OCI-M2 (cell line): Measurements from ENCODE around the gene SEMA4B.
A peak's percentile ranks its signal among the peaks of the same experiment; 100 is the strongest.

ENCODE experiments used
- DNase-seq: peaks from one replicate; lab custom pipeline; 2025; ENCODE audit not compliant: unreplicated experiment; lab: John Stamatoyannopoulos, UW

SEMA4B gene

DNA sequence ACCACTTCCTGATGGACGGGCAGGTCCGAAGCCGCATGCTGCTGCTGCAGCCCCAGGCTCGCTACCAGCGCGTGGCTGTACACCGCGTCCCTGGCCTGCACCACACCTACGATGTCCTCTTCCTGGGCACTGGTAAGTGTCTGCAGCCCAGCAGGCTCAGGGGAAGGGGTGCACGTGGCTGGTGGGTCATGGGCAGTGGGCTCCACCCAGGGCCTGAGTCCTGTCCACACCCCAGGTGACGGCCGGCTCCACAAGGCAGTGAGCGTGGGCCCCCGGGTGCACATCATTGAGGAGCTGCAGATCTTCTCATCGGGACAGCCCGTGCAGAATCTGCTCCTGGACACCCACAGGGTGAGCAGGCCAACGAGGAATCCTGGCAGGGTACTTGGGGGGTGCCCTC lies 23.9 kb downstream of the SEMA4B start:
- no peak for DNase-seq

DNA sequence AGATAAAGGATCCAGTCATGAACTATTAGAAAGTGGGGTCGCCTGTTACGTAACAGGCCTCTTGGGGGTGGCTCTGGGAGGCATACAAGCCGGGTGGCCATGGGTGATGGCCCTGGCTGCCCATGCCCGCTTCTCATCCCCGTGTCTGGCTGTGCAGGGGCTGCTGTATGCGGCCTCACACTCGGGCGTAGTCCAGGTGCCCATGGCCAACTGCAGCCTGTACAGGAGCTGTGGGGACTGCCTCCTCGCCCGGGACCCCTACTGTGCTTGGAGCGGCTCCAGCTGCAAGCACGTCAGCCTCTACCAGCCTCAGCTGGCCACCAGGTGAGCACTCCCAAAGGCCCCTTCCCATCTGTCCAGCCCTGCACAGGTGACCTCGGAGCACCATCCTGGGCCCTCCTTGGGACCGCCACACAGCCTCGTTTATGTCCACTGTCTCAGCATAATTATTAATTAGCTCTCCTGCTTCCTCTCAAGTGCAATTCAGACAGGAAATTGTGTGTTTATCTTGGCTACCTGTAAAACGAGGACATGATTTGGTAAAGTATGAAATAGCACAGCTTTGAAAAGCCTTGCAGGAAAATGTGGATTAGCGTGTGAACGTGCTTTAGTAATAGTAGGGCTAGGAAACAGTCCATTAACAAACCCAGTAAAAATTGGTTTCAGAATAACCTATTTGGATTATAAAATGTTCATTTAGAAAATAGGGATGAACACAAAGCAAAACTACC lies 24.5 kb downstream of the SEMA4B start:
- DNase-seq: no peak

DNA sequence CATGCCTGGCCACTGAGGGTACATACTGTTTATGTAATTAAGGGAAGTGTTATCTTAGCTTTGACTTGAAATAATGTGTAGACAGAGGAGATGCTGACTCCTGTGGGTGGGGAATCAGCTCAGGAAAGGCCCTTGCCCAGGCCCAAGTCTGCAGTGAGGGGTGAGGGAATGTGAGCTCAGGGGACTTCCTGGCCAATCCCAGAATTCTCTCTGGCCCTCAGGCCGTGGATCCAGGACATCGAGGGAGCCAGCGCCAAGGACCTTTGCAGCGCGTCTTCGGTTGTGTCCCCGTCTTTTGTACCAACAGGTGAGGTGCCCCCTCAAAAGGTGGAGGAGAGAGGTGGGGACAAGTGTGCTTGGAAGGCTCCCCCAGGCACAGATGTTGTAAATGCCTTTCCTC lies 26.2 kb downstream of the SEMA4B start:
- DNase-seq: no peak

DNA sequence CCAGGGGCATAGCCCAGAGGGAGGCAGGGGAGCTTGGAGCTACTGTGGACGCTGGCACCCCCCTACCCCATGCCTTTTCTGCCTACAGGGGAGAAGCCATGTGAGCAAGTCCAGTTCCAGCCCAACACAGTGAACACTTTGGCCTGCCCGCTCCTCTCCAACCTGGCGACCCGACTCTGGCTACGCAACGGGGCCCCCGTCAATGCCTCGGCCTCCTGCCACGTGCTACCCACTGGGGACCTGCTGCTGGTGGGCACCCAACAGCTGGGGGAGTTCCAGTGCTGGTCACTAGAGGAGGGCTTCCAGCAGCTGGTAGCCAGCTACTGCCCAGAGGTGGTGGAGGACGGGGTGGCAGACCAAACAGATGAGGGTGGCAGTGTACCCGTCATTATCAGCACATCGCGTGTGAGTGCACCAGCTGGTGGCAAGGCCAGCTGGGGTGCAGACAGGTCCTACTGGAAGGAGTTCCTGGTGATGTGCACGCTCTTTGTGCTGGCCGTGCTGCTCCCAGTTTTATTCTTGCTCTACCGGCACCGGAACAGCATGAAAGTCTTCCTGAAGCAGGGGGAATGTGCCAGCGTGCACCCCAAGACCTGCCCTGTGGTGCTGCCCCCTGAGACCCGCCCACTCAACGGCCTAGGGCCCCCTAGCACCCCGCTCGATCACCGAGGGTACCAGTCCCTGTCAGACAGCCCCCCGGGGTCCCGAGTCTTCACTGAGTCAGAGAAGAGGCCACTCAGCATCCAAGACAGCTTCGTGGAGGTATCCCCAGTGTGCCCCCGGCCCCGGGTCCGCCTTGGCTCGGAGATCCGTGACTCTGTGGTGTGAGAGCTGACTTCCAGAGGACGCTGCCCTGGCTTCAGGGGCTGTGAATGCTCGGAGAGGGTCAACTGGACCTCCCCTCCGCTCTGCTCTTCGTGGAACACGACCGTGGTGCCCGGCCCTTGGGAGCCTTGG lies 27.0 kb downstream of the SEMA4B start:
- DNase-seq: no peak

DNA sequence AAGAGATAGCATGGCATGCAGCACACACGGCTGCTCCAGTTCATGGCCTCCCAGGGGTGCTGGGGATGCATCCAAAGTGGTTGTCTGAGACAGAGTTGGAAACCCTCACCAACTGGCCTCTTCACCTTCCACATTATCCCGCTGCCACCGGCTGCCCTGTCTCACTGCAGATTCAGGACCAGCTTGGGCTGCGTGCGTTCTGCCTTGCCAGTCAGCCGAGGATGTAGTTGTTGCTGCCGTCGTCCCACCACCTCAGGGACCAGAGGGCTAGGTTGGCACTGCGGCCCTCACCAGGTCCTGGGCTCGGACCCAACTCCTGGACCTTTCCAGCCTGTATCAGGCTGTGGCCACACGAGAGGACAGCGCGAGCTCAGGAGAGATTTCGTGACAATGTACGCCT lies 27.8 kb downstream of the SEMA4B start:
- no peak for DNase-seq

DNA sequence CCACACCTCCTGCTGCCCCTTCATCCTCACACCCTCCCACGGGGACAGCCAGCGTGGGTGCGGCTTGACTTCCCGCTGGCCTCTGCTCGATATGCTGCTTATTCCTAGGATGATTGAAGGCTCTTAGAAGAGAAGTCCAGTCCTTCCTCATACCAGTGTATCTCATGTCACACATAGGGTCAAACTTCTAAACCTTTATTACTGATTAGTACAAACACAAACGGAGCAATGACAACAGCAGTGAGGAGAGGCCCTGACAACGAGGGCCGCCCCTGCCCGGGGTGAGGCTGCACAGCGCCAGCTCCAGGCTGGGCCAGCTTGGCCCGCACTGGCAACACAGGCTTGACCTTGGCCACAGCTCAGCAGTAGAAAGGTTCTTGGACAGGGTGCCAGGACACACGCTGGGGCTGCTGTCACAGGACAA lies 29.0 kb downstream of the SEMA4B start:
- DNase-seq: no peak

DNA sequence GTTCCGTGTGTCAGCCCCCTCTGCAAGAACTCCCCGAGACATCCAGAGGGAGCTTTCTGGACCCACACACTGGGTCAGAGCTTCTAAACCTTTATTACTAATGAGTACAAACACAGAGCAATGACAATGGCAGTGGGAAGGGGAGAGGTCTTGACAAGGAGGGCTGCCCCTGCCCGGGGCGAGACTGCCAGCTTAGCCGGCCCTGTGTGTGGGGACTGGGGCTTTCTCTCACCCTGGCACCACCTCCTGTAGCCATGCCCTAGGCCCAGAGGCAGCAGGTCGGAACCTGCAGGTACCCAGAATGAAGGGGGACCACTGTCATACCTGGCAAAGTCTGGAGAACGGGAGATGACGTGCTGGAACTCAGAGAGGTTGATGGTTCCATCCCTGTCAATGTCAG lies 29.5 kb downstream of the SEMA4B start:
- DNase-seq: no peak

DNA sequence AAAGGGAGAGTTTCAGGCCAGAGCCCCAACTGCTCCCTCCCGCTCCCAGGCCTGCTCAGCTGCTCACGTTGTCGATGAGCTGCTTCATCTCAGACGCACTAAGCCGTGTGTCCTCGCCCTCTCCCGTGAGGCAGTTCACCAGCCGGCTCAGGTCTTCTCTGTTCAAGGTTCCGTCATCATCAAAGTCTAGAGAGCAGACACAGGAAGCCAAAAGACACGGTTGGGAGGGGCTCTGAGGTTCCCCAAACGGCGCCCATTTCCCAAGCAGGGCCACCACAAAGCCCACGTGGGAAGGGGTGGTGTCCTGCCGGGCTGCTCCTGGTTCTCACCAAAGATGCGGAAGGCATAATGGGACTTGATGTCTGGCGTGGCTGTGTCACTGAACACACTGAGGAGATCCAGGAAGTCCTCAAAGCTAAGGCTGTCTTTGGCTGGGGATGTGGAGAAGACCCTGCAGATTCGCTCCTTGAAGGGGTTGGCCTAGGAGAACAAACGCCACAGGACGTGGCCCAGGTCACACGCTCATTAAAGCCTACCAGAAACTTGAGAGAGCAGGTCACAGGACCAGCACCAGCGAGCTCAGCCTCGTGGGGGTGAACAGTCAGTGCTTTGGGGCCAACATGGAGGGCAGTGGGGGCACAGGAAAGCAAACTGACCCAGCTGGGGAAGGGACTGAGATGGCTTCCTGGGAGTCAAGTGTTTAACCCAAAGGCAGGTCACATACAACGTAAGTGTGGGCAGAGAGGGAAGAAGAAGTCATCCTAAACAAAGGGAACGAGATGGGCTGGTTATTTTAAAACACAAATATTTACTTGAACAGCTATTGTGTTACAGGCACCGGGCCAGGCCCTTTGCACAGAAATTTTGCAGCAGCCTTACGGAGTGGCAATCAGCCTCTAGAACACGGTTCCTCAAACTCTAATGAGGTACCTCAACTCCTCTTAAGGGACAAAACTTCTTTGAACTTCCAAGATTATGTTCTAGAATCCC lies 30.2 kb downstream of the SEMA4B start:
- no peak for DNase-seq

DNA sequence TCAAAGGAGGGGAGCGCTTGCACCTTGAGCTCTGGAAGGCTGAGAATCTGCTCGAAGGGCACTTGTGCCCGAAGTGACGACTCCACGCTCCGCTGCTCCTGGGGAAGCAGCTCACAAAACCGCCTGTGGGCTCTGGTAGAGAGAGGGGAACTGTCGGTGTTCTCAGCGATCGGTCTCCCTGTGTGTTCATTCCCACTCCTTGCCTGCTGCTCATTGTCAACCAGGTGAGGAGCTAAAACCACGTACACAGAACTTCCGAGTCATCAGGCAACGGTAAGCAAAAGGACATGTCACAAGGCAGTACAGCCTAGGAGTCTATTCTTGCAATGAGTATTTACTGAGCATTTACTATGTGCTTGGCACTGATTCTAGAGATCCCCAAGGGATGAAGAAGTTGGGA lies 31.1 kb downstream of the SEMA4B start:
- no peak for DNase-seq

DNA sequence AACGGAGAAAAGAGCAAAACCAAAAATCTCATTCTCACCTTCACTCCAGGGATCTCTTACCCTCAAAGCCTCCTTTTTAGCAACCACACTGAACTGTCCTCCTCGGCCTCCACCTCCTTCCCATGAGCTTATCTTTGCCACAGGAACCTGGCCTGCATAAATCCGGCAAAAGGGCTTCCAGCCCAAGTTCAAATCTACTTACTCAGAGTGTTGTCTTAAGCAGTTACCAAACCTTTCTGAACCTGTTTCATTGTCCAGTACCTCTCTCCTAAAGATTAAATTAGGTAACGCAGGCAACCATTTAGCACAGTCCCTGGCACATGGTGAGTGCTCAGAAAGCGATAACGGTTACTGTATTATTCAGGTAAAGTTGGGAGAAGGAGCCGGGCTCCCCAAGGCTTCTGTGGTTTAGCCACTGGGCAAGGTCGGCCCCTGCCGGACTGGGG lies 31.8 kb downstream of the SEMA4B start:
- no peak for DNase-seq

DNA sequence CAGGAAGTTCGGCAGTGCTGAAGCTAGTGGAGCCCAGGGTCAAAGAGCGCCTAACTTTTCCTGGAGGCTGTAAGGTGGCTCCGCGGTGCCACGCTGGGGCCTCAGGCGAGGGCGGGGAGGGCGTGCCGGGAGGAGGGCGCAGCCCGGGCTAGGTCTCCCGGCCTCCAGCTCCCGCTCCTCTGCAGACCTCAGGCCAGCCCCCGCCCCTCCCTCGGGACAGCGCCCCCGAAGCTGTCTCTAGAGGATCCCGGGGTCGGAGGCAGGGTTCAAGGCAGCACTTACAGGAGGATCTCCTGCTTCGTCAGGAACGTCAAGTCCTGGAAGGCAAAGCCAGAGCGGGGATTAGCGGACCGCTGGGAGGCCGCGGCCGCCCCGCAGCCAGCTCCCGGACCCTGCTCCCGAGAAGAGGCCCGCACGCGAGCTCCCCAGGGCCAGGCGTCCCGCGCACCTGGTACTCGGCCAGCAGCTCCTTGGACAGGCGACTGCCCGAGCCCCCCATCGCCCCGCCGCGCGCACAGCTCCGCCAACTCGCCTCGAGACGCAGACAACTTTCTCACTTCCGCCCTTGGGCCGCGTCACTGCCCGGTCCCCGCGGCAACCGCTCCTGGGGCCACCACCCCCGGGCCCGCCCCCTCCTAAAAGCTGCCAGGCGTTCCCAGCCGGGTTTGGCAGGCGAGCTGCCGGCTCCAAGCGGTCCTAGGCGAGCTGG lies 32.4 kb downstream of the SEMA4B start, which contains the start of gene CIB1:
TSS of gene CIB1 (minus strand) at position 555 of the 709 bp plus-strand sequence. CDS start at position 499, 56 bp downstream.
- peak; percentile 39 for DNase-seq

DNA sequence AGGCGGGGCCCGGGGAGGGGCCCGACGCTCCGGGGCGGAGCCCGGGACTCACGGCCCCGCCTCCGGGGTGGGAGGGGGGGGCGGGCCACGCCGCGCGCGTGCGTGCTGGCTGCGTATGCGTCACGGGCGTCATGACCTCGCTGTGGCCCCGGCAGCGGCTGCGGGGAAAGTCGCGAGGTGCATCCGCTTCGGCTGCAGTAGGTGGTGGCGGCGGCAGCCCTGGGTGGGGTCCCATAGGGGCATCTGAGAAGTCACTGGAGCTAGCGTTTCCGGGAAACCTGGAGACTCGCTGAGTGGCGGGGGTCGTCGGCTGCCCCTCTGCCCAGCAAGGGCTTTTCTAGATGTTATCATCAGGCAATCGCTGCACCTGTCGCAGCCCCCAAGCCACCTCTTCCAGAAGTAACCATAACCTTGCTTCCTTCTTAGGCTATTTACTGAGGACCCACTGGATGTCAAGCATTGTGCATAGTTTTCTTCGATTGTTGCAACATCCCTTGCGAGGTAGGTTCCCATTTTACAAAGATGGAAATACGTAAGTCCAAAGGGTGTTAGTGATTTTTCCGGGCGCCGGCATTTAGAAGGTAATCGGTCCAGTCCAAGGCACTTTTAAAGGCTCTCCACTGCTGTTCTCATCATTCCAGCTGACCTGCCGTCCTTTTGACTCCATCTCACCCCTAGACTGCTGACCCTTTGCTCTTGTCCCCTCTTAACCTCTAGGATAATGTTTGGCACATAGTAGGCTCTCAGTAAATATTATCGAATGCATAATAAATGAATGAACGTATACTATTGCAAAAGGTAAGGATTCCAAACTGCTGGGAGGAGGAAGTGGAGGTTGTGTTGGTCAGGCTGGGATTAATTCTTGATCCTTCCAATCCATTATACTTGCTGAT lies 33.2 kb downstream of the SEMA4B start, which contains the start of gene GDPGP1:
TSS of gene GDPGP1 (plus strand) at position 114 of the 893 bp plus-strand sequence. CDS start 6,700 bp downstream, outside the sequence.
- no peak for DNase-seq

DNA sequence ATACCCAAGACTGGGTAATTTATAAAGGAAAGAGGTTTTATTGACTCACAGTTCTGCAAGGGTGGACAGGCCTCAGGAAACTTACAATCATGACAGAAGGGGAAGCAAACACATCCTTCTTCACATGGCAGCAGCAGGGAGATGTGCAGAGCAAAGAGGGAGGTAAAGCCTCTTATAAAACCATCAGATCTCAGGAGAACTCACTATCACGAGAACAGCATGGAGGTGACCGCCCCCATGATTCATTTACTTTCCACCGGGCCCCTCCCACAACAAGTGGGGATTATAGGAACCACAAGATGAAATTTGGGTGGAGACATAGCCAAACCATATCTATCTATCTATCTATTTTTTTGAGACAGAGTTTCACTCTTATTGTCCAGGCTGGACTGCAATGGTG lies 38.2 kb downstream of the SEMA4B start:
- no peak for DNase-seq

DNA sequence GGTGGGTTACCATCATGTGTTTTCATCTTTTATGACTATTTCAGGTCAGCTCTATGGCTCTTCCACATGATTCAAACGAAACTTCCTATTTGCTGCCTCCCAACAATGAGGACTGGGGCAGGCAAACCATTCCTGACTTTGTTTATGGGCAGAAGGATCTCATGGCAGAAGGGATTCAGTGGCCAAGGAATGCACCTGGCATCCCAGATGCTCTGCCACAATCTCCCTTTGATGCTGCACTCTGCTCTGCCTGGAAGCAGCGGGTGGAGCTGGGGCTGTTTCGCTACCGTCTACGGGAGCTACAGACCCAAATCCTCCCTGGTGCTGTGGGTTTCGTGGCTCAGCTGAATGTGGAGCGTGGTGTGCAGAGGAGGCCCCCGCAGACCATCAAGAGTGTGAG lies 39.7 kb downstream of the SEMA4B start:
- no peak for DNase-seq

DNA sequence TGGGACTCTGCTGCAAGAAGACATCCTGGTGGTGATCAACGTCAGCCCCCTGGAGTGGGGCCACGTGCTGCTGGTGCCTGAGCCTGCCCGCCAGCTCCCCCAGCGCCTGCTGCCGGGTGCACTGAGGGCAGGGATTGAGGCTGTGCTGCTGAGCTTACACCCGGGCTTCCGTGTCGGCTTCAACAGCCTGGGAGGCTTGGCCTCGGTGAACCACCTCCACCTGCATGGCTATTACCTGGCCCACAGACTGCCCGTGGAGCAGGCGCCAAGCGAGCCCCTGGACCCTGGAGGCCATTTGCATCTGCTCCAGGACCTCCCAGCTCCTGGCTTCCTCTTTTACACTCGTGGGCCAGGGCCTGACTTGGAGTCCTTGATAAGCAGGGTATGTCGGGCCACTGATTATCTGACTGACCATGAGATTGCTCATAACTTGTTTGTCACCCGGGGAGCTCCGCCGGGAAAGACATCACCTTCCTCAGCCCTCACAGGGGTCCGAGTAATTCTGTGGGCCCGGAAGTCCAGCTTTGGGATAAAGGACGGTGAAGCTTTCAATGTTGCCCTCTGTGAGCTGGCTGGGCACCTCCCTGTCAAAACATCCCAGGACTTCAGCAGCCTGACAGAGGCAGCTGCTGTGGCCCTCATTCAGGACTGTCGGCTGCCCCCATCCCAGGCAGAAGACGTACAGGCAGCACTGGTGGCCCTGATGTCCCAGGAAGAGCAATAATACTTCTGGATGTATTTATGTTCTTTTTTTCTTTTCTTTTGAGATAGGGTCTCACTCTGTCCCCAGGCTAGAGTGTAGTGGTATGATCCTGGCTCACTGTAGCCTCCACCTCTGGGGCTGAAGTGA lies 40.4 kb downstream of the SEMA4B start:
- DNase-seq: peak; percentile 2

DNA sequence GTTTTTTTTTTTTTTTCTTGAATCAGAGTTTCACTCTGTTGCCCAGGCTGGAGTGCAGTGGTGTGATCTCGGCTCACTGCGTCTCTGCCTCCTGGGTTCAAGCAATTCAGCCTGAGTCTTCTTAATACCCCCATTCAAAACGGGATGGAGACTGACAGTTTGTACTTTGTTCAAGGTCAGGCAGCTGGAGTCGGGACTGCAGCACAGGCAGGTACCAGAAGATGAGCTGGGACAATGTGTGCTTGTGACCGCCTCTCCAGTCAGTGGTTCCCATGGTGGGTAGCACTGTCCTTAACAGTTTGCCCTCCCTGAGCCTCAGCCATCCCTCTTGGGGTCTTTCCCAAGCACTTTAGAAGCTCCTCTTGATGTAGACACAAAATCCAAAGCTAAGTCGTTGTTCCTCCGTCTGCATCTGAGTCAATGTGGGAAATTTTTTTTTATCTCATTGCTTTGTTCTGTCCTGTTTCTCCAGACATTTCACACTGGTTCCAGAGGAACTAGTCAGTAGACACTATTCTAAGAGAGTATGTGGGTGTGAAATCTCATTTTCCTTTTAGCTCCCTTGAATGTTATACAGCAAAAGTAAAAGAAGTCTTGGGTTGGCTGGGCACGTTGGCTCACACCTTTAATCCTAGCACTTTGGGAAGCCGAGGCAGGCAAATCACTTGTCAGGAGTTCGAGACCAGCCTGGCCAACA lies 43.0 kb downstream of the SEMA4B start:
- DNase-seq: no peak

DNA sequence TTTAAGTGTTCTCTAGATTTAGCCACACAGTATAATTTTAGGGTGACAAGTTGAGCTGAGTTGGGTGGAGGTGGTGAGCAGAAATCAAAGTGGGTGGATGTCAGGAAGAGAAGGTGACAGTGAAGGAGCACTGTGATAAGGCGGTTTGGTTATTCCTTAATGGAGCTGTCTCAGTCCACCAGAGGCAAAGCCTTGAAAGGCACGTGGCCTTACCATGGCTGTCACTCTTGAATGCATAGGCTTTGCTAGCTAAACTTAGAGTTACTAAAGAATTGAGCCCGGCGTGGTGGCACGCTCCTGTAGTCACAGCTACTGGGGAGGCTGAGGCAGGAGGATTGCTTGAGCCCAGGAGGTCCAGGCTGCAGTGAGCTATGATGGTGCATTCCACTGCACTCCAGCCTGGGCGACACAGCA lies 47.7 kb downstream of the SEMA4B start:
- no peak for DNase-seq
